HEK293 (cell line): ENCODE results near the gene ZNF599.

Source experiments
- CTCF ChIP-seq: fragments of 450-650 bp; formaldehyde crosslinking; IDR thresholded peaks from 2 replicates; pipeline ENCODE4 v1.5.1; 2016; ENCODE audit warnings: missing biosample characterization, missing genetic modification characterization
- ZNF274 ChIP-seq, 2 experiments: fragments of 200-500 bp in 1 of 2; fragments of 450-650 bp in 1 of 2; sonication (Bioruptor generic) in 1 of 2; formaldehyde crosslinking in 1 of 2; IDR thresholded peaks; 2 replicates each; pipeline versions ENCODE4 v1.5.1 to v1.6.1; 2014 to 2016; ENCODE audit warnings: borderline replicate concordance in 1 of 2, inconsistent platforms in 1 of 2, low read length in 1 of 2, missing biosample characterization in 1 of 2, missing genetic modification characterization in 1 of 2
- ZNF311 ChIP-seq: fragments of 450-650 bp; formaldehyde crosslinking; IDR thresholded peaks from 2 replicates; pipeline ENCODE4 v1.5.1; 2017; ENCODE audit warnings: missing biosample characterization, missing genetic modification characterization, borderline replicate concordance
- ZNF473 ChIP-seq: fragments of 450-650 bp; formaldehyde crosslinking; IDR thresholded peaks from 2 replicates; pipeline ENCODE4 v1.5.1; 2017; ENCODE audit warnings: missing biosample characterization, missing genetic modification characterization
- ZNF510 ChIP-seq: fragments of 450-650 bp; formaldehyde crosslinking; IDR thresholded peaks from 2 replicates; pipeline ENCODE4 v1.5.1; 2018; ENCODE audit warnings: mild to moderate bottlenecking, missing genetic modification characterization, missing biosample characterization; ENCODE audit not compliant: insufficient replicate concordance
- ZNF514 ChIP-seq: fragments of 450-650 bp; formaldehyde crosslinking; IDR thresholded peaks from 2 replicates; pipeline ENCODE4 v1.5.1; 2016; ENCODE audit warnings: missing biosample characterization, missing genetic modification characterization
- TF ChIP-seq, protein P1 (sequence below): fragments of 450-650 bp; formaldehyde crosslinking; IDR thresholded peaks from 2 replicates; pipeline ENCODE4 v1.5.1; 2016; ENCODE audit warnings: missing biosample characterization, missing genetic modification characterization

DNA sequence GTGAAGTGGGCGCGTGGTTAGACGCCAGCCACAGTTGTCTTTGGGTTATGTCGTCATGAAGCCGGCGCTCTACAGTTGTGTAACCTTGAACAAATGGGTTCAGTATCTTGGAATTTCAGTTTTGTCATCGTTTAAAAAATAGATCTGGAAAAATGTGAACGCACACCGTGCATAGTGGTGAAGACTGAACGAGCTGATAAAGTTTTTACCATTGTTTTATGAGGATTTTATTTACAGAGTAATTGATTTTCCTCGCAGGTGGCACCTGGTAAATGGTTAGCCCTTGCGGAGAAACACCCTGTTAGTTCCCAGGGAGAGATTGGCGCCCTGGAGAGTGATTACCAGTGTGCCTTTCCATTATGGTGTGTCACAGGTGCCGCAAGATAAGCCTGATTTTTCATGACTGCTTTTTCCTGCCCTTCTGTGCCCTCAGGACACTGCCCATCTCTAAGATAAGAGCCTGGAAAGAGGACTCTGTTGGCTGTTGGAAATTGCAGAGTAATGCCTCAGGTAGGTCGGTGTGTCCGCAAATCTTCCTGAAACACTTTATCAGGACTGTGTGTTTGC, 38.4 kb downstream of the ZNF599 start:
- TF ChIP-seq ZNF510 (tag by site-specific recombination) (no peak), CTCF (tag by site-specific recombination) (no peak), ZNF473 (tag by site-specific recombination) (0 out of 2 replicates have a peak, but pooled peaks have one; percentile 29), ZNF514 (tag by site-specific recombination) (no peak), ZNF274 (IDR thresholded peaks at IDR 0.05; ENCODE audit: low read length) (no peak), ZNF274 (tag by site-specific recombination; IDR thresholded peaks at IDR 0.05; ENCODE audit: borderline replicate concordance) (no peak; the same call in 1 of the 2 replicates), ZNF311 (tag by site-specific recombination) (no peak)
- TF ChIP-seq, protein P1, sequence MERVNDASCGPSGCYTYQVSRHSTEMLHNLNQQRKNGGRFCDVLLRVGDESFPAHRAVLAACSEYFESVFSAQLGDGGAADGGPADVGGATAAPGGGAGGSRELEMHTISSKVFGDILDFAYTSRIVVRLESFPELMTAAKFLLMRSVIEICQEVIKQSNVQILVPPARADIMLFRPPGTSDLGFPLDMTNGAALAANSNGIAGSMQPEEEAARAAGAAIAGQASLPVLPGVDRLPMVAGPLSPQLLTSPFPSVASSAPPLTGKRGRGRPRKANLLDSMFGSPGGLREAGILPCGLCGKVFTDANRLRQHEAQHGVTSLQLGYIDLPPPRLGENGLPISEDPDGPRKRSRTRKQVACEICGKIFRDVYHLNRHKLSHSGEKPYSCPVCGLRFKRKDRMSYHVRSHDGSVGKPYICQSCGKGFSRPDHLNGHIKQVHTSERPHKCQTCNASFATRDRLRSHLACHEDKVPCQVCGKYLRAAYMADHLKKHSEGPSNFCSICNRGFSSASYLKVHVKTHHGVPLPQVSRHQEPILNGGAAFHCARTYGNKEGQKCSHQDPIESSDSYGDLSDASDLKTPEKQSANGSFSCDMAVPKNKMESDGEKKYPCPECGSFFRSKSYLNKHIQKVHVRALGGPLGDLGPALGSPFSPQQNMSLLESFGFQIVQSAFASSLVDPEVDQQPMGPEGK (tag by site-specific recombination), result no peak
